Gastroesophageal sphincter (tissue), 3 donors: ENCODE results near the gene RFT1.

ENCODE experiments used
- EP300 ChIP-seq: sonication (generic); formaldehyde crosslinking; IDR thresholded peaks from one replicate; pipeline ENCODE4 v1.6.1; 2017; ENCODE audit warnings: antibody characterized with exemption, mild to moderate bottlenecking
- POLR2A ChIP-seq, 2 donors: fragments of 450-650 bp; IDR thresholded peaks; one replicate each; pipeline ENCODE4 v1.6.1; 2017; ENCODE audit warnings: antibody characterized with exemption in 2 of 2, mild to moderate bottlenecking in 2 of 2, moderate library complexity in 1 of 2
- POLR2AphosphoS5 ChIP-seq: sonication (generic); formaldehyde crosslinking; IDR thresholded peaks from one replicate; pipeline ENCODE4 v1.6.1; 2017; ENCODE audit warnings: antibody characterized with exemption
- TF ChIP-seq, protein P1 (sequence below), 4 experiments: fragments of 200-600 bp in 2 of 4; fragments of 450-650 bp in 2 of 4; sonication (generic) in 1 of 4; IDR thresholded peaks; one replicate each; pipeline ENCODE4 v1.5.1; 2017 to 2019; ENCODE audit warnings: antibody characterized with exemption in 4 of 4, mild to moderate bottlenecking in 2 of 4, moderate library complexity in 2 of 4

DNA sequence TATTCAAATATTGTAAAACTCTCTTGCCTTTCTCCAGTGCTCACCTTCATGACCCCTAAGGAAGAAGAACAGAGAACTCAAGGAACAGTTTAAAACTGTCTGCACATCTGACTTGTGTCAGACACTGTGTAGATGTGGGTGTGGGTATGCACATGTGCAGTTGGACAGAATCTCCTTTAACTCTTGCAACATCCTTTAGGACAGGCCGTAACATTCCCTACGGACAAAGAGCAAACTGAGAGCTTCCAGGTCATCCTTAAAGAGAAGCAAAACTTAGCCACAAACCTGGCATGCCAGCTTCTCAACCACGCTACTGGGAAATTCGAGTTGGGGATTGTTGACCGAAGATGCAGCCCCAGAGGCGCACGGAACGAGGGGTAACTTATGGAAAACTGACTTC, 80.2 kb downstream of the RFT1 start:
- TF ChIP-seq, protein P1, sequence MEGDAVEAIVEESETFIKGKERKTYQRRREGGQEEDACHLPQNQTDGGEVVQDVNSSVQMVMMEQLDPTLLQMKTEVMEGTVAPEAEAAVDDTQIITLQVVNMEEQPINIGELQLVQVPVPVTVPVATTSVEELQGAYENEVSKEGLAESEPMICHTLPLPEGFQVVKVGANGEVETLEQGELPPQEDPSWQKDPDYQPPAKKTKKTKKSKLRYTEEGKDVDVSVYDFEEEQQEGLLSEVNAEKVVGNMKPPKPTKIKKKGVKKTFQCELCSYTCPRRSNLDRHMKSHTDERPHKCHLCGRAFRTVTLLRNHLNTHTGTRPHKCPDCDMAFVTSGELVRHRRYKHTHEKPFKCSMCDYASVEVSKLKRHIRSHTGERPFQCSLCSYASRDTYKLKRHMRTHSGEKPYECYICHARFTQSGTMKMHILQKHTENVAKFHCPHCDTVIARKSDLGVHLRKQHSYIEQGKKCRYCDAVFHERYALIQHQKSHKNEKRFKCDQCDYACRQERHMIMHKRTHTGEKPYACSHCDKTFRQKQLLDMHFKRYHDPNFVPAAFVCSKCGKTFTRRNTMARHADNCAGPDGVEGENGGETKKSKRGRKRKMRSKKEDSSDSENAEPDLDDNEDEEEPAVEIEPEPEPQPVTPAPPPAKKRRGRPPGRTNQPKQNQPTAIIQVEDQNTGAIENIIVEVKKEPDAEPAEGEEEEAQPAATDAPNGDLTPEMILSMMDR (IDR thresholded peaks at IDR 0.05): no peak
- TF ChIP-seq POLR2AphosphoS5 (no peak), EP300 (no peak), POLR2A (IDR thresholded peaks at IDR 0.05) (no peak)
